Keratinocyte (primary cell): Measurements from ENCODE around the gene CACNA1H. TPM values are rescaled to one million over a fixed set of nuclear protein-coding genes. Genes with fewer than 3 reads are reported as not detected.

Experiments used
- DNase-seq: peaks from one replicate; pipeline ENCODE4 v3.0.0-alpha.2; 2011; ENCODE audit warnings: low read depth, missing footprints, low spot score
- FAIRE-seq: peaks from 2 replicates; lab custom pipeline; 2011; peaks lifted over from hg19 to GRCh38; lab: Jason Lieb, UNC
- H2AFZ ChIP-seq: 2 replicates; pipeline ENCODE4 v1.6.0; 2012; ENCODE audit warnings: low read length, control low read depth, inconsistent platforms; ENCODE audit not compliant: control insufficient read depth
- H3K27ac ChIP-seq: 2 replicates; pipeline ENCODE4 v1.5.1; 2011; ENCODE audit warnings: low read length; ENCODE audit not compliant: control insufficient read depth, insufficient read depth
- H3K27me3 ChIP-seq: 3 replicates; pipeline ENCODE4 v1.6.0; 2011; ENCODE audit warnings: low read length; ENCODE audit not compliant: control insufficient read depth, insufficient read depth; ENCODE audit errors: extremely low read depth
- H3K36me3 ChIP-seq, 2 experiments: 2 replicates in 1 of 2; 3 replicates in 1 of 2; pipeline ENCODE4 v1.5.1; 2011; ENCODE audit warnings: low read length in 2 of 2, mild to moderate bottlenecking in 1 of 2; ENCODE audit not compliant: control insufficient read depth in 2 of 2, insufficient read depth in 2 of 2; ENCODE audit errors: extremely low read depth in 1 of 2
- H3K4me1 ChIP-seq: 3 replicates; pipeline ENCODE4 v1.5.1; 2011; ENCODE audit warnings: low read length; ENCODE audit not compliant: control insufficient read depth, insufficient read depth; ENCODE audit errors: extremely low read depth
- H3K4me2 ChIP-seq: 3 replicates; pipeline ENCODE4 v1.6.0; 2011; ENCODE audit warnings: low read depth, low read length; ENCODE audit not compliant: control insufficient read depth, insufficient read depth; ENCODE audit errors: extremely low read depth
- H3K4me3 ChIP-seq, 3 experiments: fragments of 200-600 bp in 1 of 3; sonication (generic) in 1 of 3; 2 replicates in 2 of 3; 3 replicates in 1 of 3; pipeline ENCODE4 v1.5.1; 2011 to 2016; ENCODE audit warnings: low read length in 3 of 3, mild to moderate bottlenecking in 3 of 3, control low read depth in 2 of 3, inconsistent platforms in 1 of 3, low read depth in 1 of 3, mixed read lengths in 1 of 3, mixed run types in 1 of 3, moderate library complexity in 1 of 3; ENCODE audit not compliant: control insufficient read depth in 2 of 3, insufficient read depth in 2 of 3; ENCODE audit errors: extremely low read depth in 1 of 3
- H3K79me2 ChIP-seq: 2 replicates; pipeline ENCODE4 v1.6.0; 2012; ENCODE audit warnings: low read length; ENCODE audit not compliant: control insufficient read depth, insufficient read depth
- H3K9ac ChIP-seq: 3 replicates; pipeline ENCODE4 v1.6.0; 2011; ENCODE audit warnings: low read length; ENCODE audit not compliant: control insufficient read depth, insufficient read depth; ENCODE audit errors: extremely low read depth
- H3K9me1 ChIP-seq: 3 replicates; pipeline ENCODE4 v1.6.0; 2011; ENCODE audit warnings: low read length; ENCODE audit not compliant: control insufficient read depth, insufficient read depth; ENCODE audit errors: extremely low read depth
- H3K9me3 ChIP-seq: 2 replicates; pipeline ENCODE4 v1.5.1; 2012; ENCODE audit warnings: low read depth, low read length; ENCODE audit not compliant: control insufficient read depth
- H4K20me1 ChIP-seq: 3 replicates; pipeline ENCODE4 v1.6.0; 2011; ENCODE audit warnings: low read length; ENCODE audit not compliant: control insufficient read depth, insufficient read depth; ENCODE audit errors: extremely low read depth
- EZH2 ChIP-seq: IDR thresholded peaks from one replicate; pipeline ENCODE4 v1.6.1; 2012; ENCODE audit warnings: inconsistent platforms, mild to moderate bottlenecking, low read length, moderate library complexity
- dilution Hi-C: fragments of 300-500 bp; cut with MboI; formaldehyde crosslinking; loops from one replicate; pipeline ENCODE4 v1.7.0; 2020; ENCODE audit warnings: low sequenced_read_pairs; ENCODE audit not compliant: extremely low pct_ligation_motif_present
- polyA plus RNA-seq, 5 experiments: library from polyadenylated mRNA; depleted of rRNA in 3 of 5; stranded (reverse) in 3 of 5; stranded (forward) in 1 of 5; unstranded in 1 of 5; fragments of >200 nt; gene quantifications; 1 replicate in 1 of 5; 2 replicates in 3 of 5; 3 replicates in 1 of 5; pipeline versions ENCODE4 v1.2.1 to v1.2.3, GENCODE V29; 2011 to 2012; ENCODE audit warnings: missing spikeins in 2 of 5, low read depth in 1 of 5, low replicate concordance in 1 of 5
- TF ChIP-seq, protein P1 (sequence below), 3 experiments: IDR thresholded peaks in 1 of 3; conservative IDR thresholded peaks in 1 of 3; optimal IDR thresholded peaks in 1 of 3; 2 replicates in 2 of 3; 3 replicates in 1 of 3; pipeline versions ENCODE3 to v1.5.1; 2011; ENCODE audit warnings: low read length in 3 of 3, mild to moderate bottlenecking in 3 of 3, moderate library complexity in 2 of 3, control low read depth in 1 of 3, inconsistent platforms in 1 of 3; ENCODE audit not compliant: insufficient read depth in 2 of 3; ENCODE audit errors: extremely low read depth in 1 of 3

Gene CACNA1H
- polyA plus RNA-seq, 1 donor (not counting 4 experiments of a cell fraction or from before 2014, with no cell fraction given): not detected

DNA sequence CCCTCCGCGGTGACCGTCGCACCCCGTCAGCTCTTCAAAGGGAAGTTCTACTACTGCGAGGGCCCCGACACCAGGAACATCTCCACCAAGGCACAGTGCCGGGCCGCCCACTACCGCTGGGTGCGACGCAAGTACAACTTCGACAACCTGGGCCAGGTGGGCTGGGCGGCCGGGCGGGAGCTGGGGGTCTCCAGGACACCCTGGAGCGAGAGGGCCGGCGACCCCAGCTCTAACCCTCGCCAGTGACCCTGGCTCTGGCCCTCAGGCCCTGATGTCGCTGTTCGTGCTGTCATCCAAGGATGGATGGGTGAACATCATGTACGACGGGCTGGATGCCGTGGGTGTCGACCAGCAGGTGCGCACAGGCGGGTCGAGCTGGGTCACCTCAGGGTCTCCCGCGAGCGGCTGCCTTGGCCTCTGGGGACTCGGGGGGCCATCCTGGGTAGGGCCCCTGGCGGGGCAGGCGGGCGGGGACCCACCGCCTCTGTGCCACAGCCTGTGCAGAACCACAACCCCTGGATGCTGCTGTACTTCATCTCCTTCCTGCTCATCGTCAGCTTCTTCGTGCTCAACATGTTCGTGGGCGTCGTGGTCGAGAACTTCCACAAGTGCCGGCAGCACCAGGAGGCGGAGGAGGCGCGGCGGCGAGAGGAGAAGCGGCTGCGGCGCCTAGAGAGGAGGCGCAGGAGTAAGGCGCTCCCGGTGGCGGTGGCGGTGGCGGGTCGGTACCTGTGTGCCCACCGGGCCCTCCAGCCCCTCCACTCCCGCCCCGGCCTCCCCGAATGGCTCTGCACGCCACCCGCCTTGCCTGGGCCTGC is 58.8 kb downstream of the CACNA1H start:
- Histone ChIP-seq H3K4me1 (no peaks in the 10 kb centered on the region), H3K9ac (no peak overlapping the region), H3K36me3 (no peaks in the 10 kb centered on the region), H3K4me2 (no peak overlapping the region), H3K27ac (no peak overlapping the region), H3K4me3 (no peak overlapping the region), H3K27me3 (no peaks in the 10 kb centered on the region), H3K79me2 (no peaks in the 10 kb centered on the region), H2AFZ (no peak overlapping the region), H3K9me3 (peaks cover 2% of the 10 kb centered on the region), H3K9me1 (no peaks in the 10 kb centered on the region), H4K20me1 (no peaks in the 10 kb centered on the region)
- dilution Hi-C loops: no loop called here
- FAIRE-seq: no peak
- no peak for DNase-seq
- TF ChIP-seq, protein P1, sequence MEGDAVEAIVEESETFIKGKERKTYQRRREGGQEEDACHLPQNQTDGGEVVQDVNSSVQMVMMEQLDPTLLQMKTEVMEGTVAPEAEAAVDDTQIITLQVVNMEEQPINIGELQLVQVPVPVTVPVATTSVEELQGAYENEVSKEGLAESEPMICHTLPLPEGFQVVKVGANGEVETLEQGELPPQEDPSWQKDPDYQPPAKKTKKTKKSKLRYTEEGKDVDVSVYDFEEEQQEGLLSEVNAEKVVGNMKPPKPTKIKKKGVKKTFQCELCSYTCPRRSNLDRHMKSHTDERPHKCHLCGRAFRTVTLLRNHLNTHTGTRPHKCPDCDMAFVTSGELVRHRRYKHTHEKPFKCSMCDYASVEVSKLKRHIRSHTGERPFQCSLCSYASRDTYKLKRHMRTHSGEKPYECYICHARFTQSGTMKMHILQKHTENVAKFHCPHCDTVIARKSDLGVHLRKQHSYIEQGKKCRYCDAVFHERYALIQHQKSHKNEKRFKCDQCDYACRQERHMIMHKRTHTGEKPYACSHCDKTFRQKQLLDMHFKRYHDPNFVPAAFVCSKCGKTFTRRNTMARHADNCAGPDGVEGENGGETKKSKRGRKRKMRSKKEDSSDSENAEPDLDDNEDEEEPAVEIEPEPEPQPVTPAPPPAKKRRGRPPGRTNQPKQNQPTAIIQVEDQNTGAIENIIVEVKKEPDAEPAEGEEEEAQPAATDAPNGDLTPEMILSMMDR (optimal IDR thresholded peaks at IDR 0.05 in 1 of 3, IDR thresholded peaks at IDR 0.05 in 1 of 3, conservative IDR thresholded peaks at IDR 0.05 in 1 of 3; ENCODE audit: extremely low read depth in 1 of 3, insufficient read depth in 2 of 3, low read length in 3 of 3): no peak
- TF ChIP-seq EZH2: no peak

DNA sequence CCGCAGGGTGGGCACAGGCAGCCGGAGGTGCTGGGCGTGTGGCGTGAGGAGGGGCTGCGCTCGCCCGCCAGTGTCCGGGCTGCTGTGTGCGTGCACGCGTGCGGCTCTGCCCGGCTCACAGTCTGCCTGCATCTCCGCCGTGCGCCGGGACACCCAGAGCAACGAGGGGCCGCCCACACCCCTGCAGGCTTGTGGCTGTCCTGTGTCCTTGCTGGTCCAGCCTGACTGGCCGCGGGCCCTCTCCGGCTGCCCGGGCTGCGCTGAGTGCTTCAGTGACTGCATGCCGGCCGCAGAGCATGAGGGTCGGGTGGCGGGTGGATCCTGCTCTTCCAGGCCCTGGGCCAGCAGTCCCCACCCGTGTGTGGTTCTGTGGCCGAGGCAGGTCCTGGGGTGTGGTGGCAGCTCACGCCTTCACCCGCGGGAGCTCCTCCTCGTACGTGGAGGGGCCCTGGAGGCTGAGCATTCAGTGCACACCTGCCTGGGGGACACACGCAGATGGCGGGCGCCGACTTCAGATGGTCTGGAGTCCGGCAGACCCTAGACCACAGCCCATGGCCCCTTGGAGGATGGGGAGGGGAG is 59.8 kb downstream of the CACNA1H start:
- H3K4me2 ChIP-seq: no peak overlapping the region
- no peaks in the 10 kb centered on the region for H3K9me1 ChIP-seq
- FAIRE-seq (no peak), DNase-seq (no peak)
- H3K9me3 ChIP-seq: peaks cover 2% of the 10 kb centered on the region
- H3K36me3 ChIP-seq: no peaks in the 10 kb centered on the region
- no peak overlapping the region for H3K27ac ChIP-seq
- peaks cover under 1% of the 10 kb centered on the region for H3K27me3 ChIP-seq
- no peaks in the 10 kb centered on the region for H4K20me1 ChIP-seq
- no peak overlapping the region for H3K9ac ChIP-seq
- H3K79me2 ChIP-seq: no peaks in the 10 kb centered on the region
- no peak overlapping the region for H3K4me3 ChIP-seq
- dilution Hi-C loops: no loop called here
- no peaks in the 10 kb centered on the region for H3K4me1 ChIP-seq
- no peak overlapping the region for H2AFZ ChIP-seq
- TF ChIP-seq, protein P1 (optimal IDR thresholded peaks at IDR 0.05 in 1 of 3, IDR thresholded peaks at IDR 0.05 in 1 of 3, conservative IDR thresholded peaks at IDR 0.05 in 1 of 3; ENCODE audit: extremely low read depth in 1 of 3, insufficient read depth in 2 of 3, low read length in 3 of 3): no peak
- TF ChIP-seq EZH2: no peak
